Endometrial microvascular endothelial cells (primary cell): ENCODE data around the gene TMEM198. TPM values are rescaled to one million over a fixed set of nuclear protein-coding genes. Genes with fewer than 3 reads are reported as not detected.

Experiments
- in situ Hi-C: cut with HindIII; loops from 2 replicates; pipeline ENCODE4 v1.10.0; 2017; ENCODE audit warnings: low sequenced_read_pairs, low pct_unique_long_range_greater_than_20kb; ENCODE audit errors: inconsistent ontology term
- total RNA-seq: library from RNA; depleted of rRNA; stranded (reverse); fragments of >200 nt; gene quantifications from one replicate; pipeline ENCODE4 v1.2.3, GENCODE V29; 2015; ENCODE audit errors: inconsistent ontology term

The TMEM198 gene
- total RNA-seq, 1 donor from 2014 or later: not detected

- in situ Hi-C loops: no loop called here
These were observed 53.9 kb downstream of the TMEM198 start, which contains the start of gene STK11IP for GRCh38 chr2:219597552-219598307. Gene STK11IP, plus strand, starts transcription at chr2:219597857. Its CDS starts 263 bp downstream, at chr2:219598120.

GRCh38 chr2:219598308-219599078 is 54.7 kb downstream of the TMEM198 start:
- in situ Hi-C loops: no loop called here

Other genes starting within 250 kb of the TMEM198 start
- not detected for gene PTPRN, start 234.6 kb upstream of the TMEM198 start, total RNA-seq
- gene RESP18, start 211.3 kb upstream of the TMEM198 start, total RNA-seq: not detected
- 86.0 TPM for gene DNPEP, start 156.1 kb upstream of the TMEM198 start, total RNA-seq
- gene DES, start 125.7 kb upstream of the TMEM198 start, total RNA-seq: not detected
- not detected for gene SPEG, start 109.2 kb upstream of the TMEM198 start, total RNA-seq
- gene GMPPA, start 45.1 kb upstream of the TMEM198 start, total RNA-seq: 32.0 TPM
- not detected for gene ASIC4, start 29.5 kb upstream of the TMEM198 start, total RNA-seq
- 3.4 TPM for gene CHPF, start 219 bp upstream of the TMEM198 start, total RNA-seq
- gene OBSL1, start 27.5 kb downstream of the TMEM198 start, total RNA-seq: 3.3 TPM
- not detected for gene INHA, start 28.3 kb downstream of the TMEM198 start, total RNA-seq
- gene STK11IP, start 53.8 kb downstream of the TMEM198 start, total RNA-seq: 15.3 TPM
- not detected for gene SLC4A3, start 83.6 kb downstream of the TMEM198 start, total RNA-seq